HG02884 (cell line): Measurements from ENCODE around the gene SLC22A9.
"Not testable (repeated sequence)": the region's sequence is repeated elsewhere in the genome, so short reads cannot be mapped to it uniquely, and the experiment has no call there.

Experiments
- ATAC-seq: cut with Tn5 transposase; IDR thresholded peaks from one replicate; pipeline ENCODE4 v1.9.1; 2021; ENCODE audit warnings: mild to moderate bottlenecking, moderate library complexity; ENCODE audit not compliant: unreplicated experiment

Gene SLC22A9

GRCh38 chr11:63369165-63369970 lies at the start of gene SLC22A9:
SLC22A9 (plus strand) TSS chr11:63369785; CDS start chr11:63370057, 272 bp downstream.
- ATAC-seq, result no peak

GRCh38 chr11:63321723-63322122 lies 47.9 kb upstream of the SLC22A9 start:
- no peak for ATAC-seq

GRCh38 chr11:63335089-63335488 lies 34.5 kb upstream of the SLC22A9 start:
- not testable (repeated sequence) for ATAC-seq

GRCh38 chr11:63337070-63337469 lies 32.5 kb upstream of the SLC22A9 start:
- no peak for ATAC-seq

- no peak for ATAC-seq
Observed at GRCh38 chr11:63343130-63343529, 26.5 kb upstream of the SLC22A9 start.

- no peak for ATAC-seq
Observed at GRCh38 chr11:63352144-63352543, 17.4 kb upstream of the SLC22A9 start.

- no peak for ATAC-seq
Observed at GRCh38 chr11:63362196-63362793, 7.3 kb upstream of the SLC22A9 start.

- ATAC-seq, result no peak
Observed at GRCh38 chr11:63369971-63370588, 495 bp downstream of the SLC22A9 start.

- ATAC-seq, result no peak
Observed at GRCh38 chr11:63371396-63371795, 1.8 kb downstream of the SLC22A9 start.

GRCh38 chr11:63375434-63375833 lies 5.8 kb downstream of the SLC22A9 start:
- ATAC-seq, result no peak

GRCh38 chr11:63380130-63380529 lies 10.5 kb downstream of the SLC22A9 start:
- no peak for ATAC-seq

GRCh38 chr11:63395697-63396096 lies 26.1 kb downstream of the SLC22A9 start:
- ATAC-seq, result no peak

- ATAC-seq, result no peak
Observed at GRCh38 chr11:63404161-63404935, 34.8 kb downstream of the SLC22A9 start.

GRCh38 chr11:63405114-63405513 lies 35.5 kb downstream of the SLC22A9 start:
- ATAC-seq, result no peak

GRCh38 chr11:63406458-63406857 lies 36.9 kb downstream of the SLC22A9 start:
- no peak for ATAC-seq

- ATAC-seq, result no peak
Observed at GRCh38 chr11:63417174-63417852, 47.7 kb downstream of the SLC22A9 start.

GRCh38 chr11:63427971-63428508 lies 58.5 kb downstream of the SLC22A9 start:
- ATAC-seq, result no peak

- ATAC-seq, result not testable (repeated sequence)
Observed at GRCh38 chr11:63430731-63431130, 61.1 kb downstream of the SLC22A9 start.

GRCh38 chr11:63435351-63435750 lies 65.8 kb downstream of the SLC22A9 start:
- not testable (repeated sequence) for ATAC-seq

- ATAC-seq, result not testable (repeated sequence)
Observed at GRCh38 chr11:63435831-63436230, 66.2 kb downstream of the SLC22A9 start.
